HepG2 (cell line): Measurements from ENCODE around the gene PTGIS. TPM values are rescaled to one million over a fixed set of nuclear protein-coding genes. Genes with fewer than 3 reads are reported as not detected.

Experiments
- ATAC-seq: fragments of 200-7000 bp; cut with Tn5 transposase; 3 replicates; pipeline ENCODE4 v1.9.1; 2020; ENCODE audit warnings: mild to moderate bottlenecking, moderate library complexity
- BruUV-seq: library from RNA; stranded (reverse); fragments of 400-500 nt; replicated peaks from 2 replicates; lab custom pipeline; 2021; lab: Mats Ljungman, UMichigan
- CTCF ChIA-PET: fragments of 300-600 bp; formaldehyde crosslinking; extraction: SDS; loops from one replicate; lab custom pipeline; 2021; ENCODE audit warnings: low total read pairs, inconsistent platforms, low intra/inter-chr PET ratio; lab: Yijun Ruan, JAX
- POLR2A ChIA-PET: fragments of 350-600 bp; sonication (Branson Sonifier 250); formaldehyde crosslinking; loops from one replicate; lab custom pipeline; 2020; ENCODE audit warnings: antibody characterized with exemption, inconsistent platforms; lab: Yijun Ruan, JAX
- DNase-seq: peaks from one replicate; pipeline ENCODE4 v3.0.0-alpha.2; 2015; ENCODE audit warnings: low spot score
- FAIRE-seq: peaks from 3 replicates; lab custom pipeline; 2011; peaks lifted over from hg19 to GRCh38; lab: Jason Lieb, UNC
- H2AFZ ChIP-seq: one replicate; pipeline ENCODE4 v1.6.1; 2011; ENCODE audit warnings: low read length, inconsistent platforms
- H3K27ac ChIP-seq: fragments of 300-600 bp; 3 replicates; pipeline ENCODE4 v1.8.0; 2011; ENCODE audit warnings: mixed run types, mild to moderate bottlenecking, mixed read lengths, low read length, inconsistent platforms; ENCODE audit not compliant: insufficient read depth; ENCODE audit errors: extremely low read length
- H3K27me3 ChIP-seq, 2 experiments: fragments of 200-600 bp in 1 of 2; 2 replicates in 1 of 2; 3 replicates in 1 of 2; pipeline versions ENCODE4 v1.6.0 to v1.8.0; 2011; ENCODE audit warnings: low read length in 2 of 2, mild to moderate bottlenecking in 2 of 2, moderate library complexity in 2 of 2, inconsistent platforms in 1 of 2; ENCODE audit not compliant: insufficient read depth in 2 of 2, control insufficient read depth in 1 of 2
- H3K36me3 ChIP-seq, 2 experiments: fragments of 200-600 bp in 1 of 2; replicated peaks in 1 of 2; 2 replicates in 1 of 2; 3 replicates in 1 of 2; pipeline versions ENCODE4 v1.5.1 to v1.8.0; 2011; ENCODE audit warnings: low read length in 2 of 2, inconsistent platforms in 1 of 2; ENCODE audit not compliant: insufficient read depth in 2 of 2, control insufficient read depth in 1 of 2
- H3K4me1 ChIP-seq: 2 replicates; pipeline ENCODE4 v1.5.1; 2012; ENCODE audit warnings: low read length, inconsistent platforms; ENCODE audit not compliant: insufficient read depth
- H3K4me2 ChIP-seq: 2 replicates; pipeline ENCODE4 v1.6.0; 2011; ENCODE audit warnings: low read depth, low read length, inconsistent platforms
- H3K4me3 ChIP-seq, 3 experiments: fragments of 200-600 bp in 1 of 3; sonication (generic), shearing (Covaris generic) in 1 of 3; replicated peaks in 1 of 3; 2 replicates each; pipeline ENCODE4 v1.5.1; 2011 to 2016; ENCODE audit warnings: low read length in 3 of 3, inconsistent platforms in 2 of 3, low read depth in 2 of 3, mild to moderate bottlenecking in 2 of 3, control low read depth in 1 of 3, mixed read lengths in 1 of 3; ENCODE audit not compliant: insufficient read depth in 1 of 3
- H3K79me2 ChIP-seq: one replicate; pipeline ENCODE4 v1.6.1; 2011; ENCODE audit warnings: low read length, inconsistent platforms; ENCODE audit not compliant: insufficient read depth
- H3K9ac ChIP-seq: 2 replicates; pipeline ENCODE4 v1.6.0; 2011; ENCODE audit warnings: mild to moderate bottlenecking, low read depth, low read length, inconsistent platforms; ENCODE audit not compliant: insufficient read depth
- H3K9me3 ChIP-seq: 2 replicates; pipeline ENCODE4 v1.5.1; 2012; ENCODE audit warnings: mild to moderate bottlenecking, low read length
- H4K20me1 ChIP-seq: 2 replicates; pipeline ENCODE4 v1.6.0; 2011; ENCODE audit warnings: inconsistent platforms, mild to moderate bottlenecking, low read length, moderate library complexity; ENCODE audit not compliant: insufficient read depth
- ARNT ChIP-seq: fragments of 450-650 bp; IDR thresholded peaks from 2 replicates; pipeline ENCODE4 v1.6.1; 2017
- HOXA9 ChIP-seq: sonication (generic); formaldehyde crosslinking; IDR thresholded peaks from 2 replicates; pipeline ENCODE4 v1.8.1; 2022; ENCODE audit warnings: missing genetic modification reagents, mild to moderate bottlenecking, moderate library complexity, borderline replicate concordance
- KDM4B ChIP-seq: sonication (generic); formaldehyde crosslinking; IDR thresholded peaks from 2 replicates; pipeline ENCODE4 v1.4.0; 2020; ENCODE audit warnings: missing genetic modification reagents
- MYNN ChIP-seq: sonication (generic); formaldehyde crosslinking; IDR thresholded peaks from 2 replicates; pipeline ENCODE4 v1.4.0; 2020; ENCODE audit warnings: mild to moderate bottlenecking, low read depth, missing genetic modification reagents
- NCOR1 ChIP-seq: fragments of 200-600 bp; sonication (generic); IDR thresholded peaks from 2 replicates; pipeline ENCODE4 v1.7.0; 2017; ENCODE audit warnings: antibody characterized with exemption, low read length, borderline replicate concordance
- NR2F6 ChIP-seq, 2 experiments: IDR thresholded peaks; 2 replicates each; pipeline ENCODE4 v1.6.1; 2016; ENCODE audit warnings: antibody characterized with exemption in 1 of 2, mild to moderate bottlenecking in 1 of 2
- RBAK ChIP-seq: sonication (generic); formaldehyde crosslinking; IDR thresholded peaks from 2 replicates; pipeline ENCODE4 v1.5.1; 2020; ENCODE audit warnings: mild to moderate bottlenecking, missing genetic modification reagents
- TAF15 ChIP-seq: fragments of 200-400 bp; formaldehyde crosslinking; IDR thresholded peaks from one replicate; pipeline ENCODE4 v1.6.1; 2018; ENCODE audit warnings: mild to moderate bottlenecking, low read depth, low read length; ENCODE audit not compliant: poor library complexity, severe bottlenecking
- THYN1 ChIP-seq: sonication (generic); formaldehyde crosslinking; IDR thresholded peaks from 2 replicates; pipeline ENCODE4 v1.8.1; 2023; ENCODE audit warnings: low read depth, mild to moderate bottlenecking, moderate library complexity, missing genetic modification reagents, borderline replicate concordance
- ZBTB38 ChIP-seq: sonication (generic); formaldehyde crosslinking; IDR thresholded peaks from 2 replicates; pipeline ENCODE4 v1.5.1; 2020; ENCODE audit warnings: mild to moderate bottlenecking, missing genetic modification reagents
- ZBTB7A ChIP-seq: sonication (generic); formaldehyde crosslinking; IDR thresholded peaks from 2 replicates; pipeline ENCODE4 v1.8.0; 2022; ENCODE audit warnings: mild to moderate bottlenecking, missing genetic modification reagents
- ZFP1 ChIP-seq: IDR thresholded peaks from 2 replicates; pipeline ENCODE4 v1.6.1; 2016
- ZNF589 ChIP-seq: sonication (generic); formaldehyde crosslinking; conservative IDR thresholded peaks from 2 replicates; pipeline ENCODE4 v1.8.0; 2022; ENCODE audit warnings: mild to moderate bottlenecking, moderate library complexity, missing genetic modification reagents
- WGBS: methylation state at CpG from one replicate; pipeline ENCODE4 v1.1.6; 2017; ENCODE audit warnings: low lambda C conversion rate; 5-methylcytosine and 5-hydroxymethylcytosine counted together
- in situ Hi-C: cut with HindIII; loops from 2 replicates; pipeline ENCODE4 v1.10.0; 2017; ENCODE audit warnings: low pct_unique_long_range_greater_than_20kb; ENCODE audit not compliant: extremely low pct_ligation_motif_present
- intact Hi-C: fragments of 100-400 bp; cut with micrococcal nuclease; formaldehyde crosslinking; loops from one replicate; pipeline ENCODE4 v1.10.0; 2022; ENCODE audit not compliant: unreplicated experiment
- polyA plus RNA-seq, 8 experiments: library from polyadenylated mRNA; depleted of rRNA in 3 of 8; stranded (reverse) in 7 of 8; unstranded in 1 of 8; fragments of >200 nt; fragmentation: Illumina TruSeq in 4 of 8; extraction: Trizol in 4 of 8; gene quantifications; 2 replicates each; pipeline versions ENCODE4 v1.2.1 to v1.2.3, GENCODE V29; 2011 to 2016; ENCODE audit warnings: low read depth in 4 of 8, missing spikeins in 1 of 8, mixed read lengths in 1 of 8; ENCODE audit not compliant: insufficient read depth in 1 of 8
- total RNA-seq, 5 experiments: library from RNA; depleted of rRNA; stranded (reverse); fragments of >200 nt; fragmentation: Illumina TruSeq; extraction: Trizol; gene quantifications; 2 replicates each; pipeline ENCODE4 v1.2.3, GENCODE V29; 2016; ENCODE audit warnings: low read depth in 1 of 5
- TF ChIP-seq, protein P1 (sequence below): IDR thresholded peaks from 2 replicates; pipeline ENCODE4 v1.6.1; 2012; ENCODE audit warnings: low read length, improper control_type of control experiment
- TF ChIP-seq, protein P2 (sequence below): sonication (generic); formaldehyde crosslinking; IDR thresholded peaks from 2 replicates; pipeline ENCODE4 v1.5.1; 2020; ENCODE audit warnings: mild to moderate bottlenecking, missing genetic modification reagents, borderline replicate concordance

PTGIS gene
- total and polyA plus RNA-seq, 2 of the 13 experiments (the other 11 are each of a cell fraction or from before 2014, with no cell fraction given), result not detected

DNA sequence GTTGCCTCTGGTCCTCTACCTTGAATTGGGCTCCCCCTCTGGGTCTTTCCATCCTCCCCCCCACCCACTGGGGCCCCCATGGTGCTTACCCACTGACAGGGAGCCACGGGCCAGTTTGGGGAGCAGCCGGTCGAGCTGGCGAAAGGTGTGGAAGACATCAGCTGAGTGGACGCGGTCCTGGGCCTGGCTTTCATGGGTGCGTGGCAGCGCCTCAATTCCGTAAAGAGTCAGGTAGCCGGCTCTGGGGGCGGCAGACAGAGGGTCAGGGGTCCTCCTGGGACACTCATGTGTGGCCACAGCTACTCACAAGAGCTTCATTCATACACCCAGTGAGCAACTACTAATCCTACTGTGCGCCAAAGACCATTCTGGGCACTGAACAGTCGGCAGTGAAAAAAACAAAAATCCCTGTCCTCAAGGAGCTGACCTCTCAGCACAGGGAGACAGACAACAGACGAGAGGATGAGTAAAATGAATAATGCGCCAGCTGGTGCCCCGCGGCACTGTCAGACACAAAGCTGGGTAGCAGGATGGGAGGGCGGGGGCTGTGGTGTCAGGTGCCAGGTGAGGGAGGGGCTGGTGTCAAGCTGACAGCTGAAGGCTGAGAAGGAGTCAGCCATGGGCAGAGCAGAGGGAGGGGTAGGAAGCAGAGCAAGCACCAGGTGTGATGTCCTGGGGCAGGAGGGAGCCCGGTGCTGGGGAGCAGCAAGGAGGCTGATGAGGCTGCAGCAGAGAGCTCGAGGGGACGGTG, 28.3 kb downstream of the PTGIS start:
- WGBS, result 57% methylated on average over 21 of the region's 21 CpGs
- Histone ChIP-seq H4K20me1 (no peaks in the 10 kb centered on the region), H3K9ac (no peak overlapping the region), H3K36me3 (no peaks in the 10 kb centered on the region), H3K27me3 (peaks cover 5 to 19% of the 10 kb centered on the region in 2 experiments; a peak in 3 of 5 replicates), H2AFZ (no peak overlapping the region), H3K27ac (no peak overlapping the region), H3K9me3 (no peaks in the 10 kb centered on the region), H3K79me2 (no peaks in the 10 kb centered on the region), H3K4me2 (no peak overlapping the region), H3K4me1 (peaks cover 13% of the 10 kb centered on the region), H3K4me3 (no peak overlapping the region)
- intact Hi-C loops, result loop anchor here (2.0 kb wide), 1 partner anchor 349 kb away; no protein-coding TSS in a partner anchor
- POLR2A ChIA-PET, result interaction anchor here (1.1 to 1.2 kb wide), 2 partner anchors 71 to 275 kb away, joined by 3 read pairs; no protein-coding TSS in a partner anchor
- ATAC-seq (no peak), DNase-seq (no peak), FAIRE-seq (no peak)
- CTCF ChIA-PET, result interaction anchor here (1.5 to 6.3 kb wide), 2 partner anchors 69 kb away, joined by 5 to 282 read pairs; no protein-coding TSS in a partner anchor
- BruUV-seq, result no TSS peak
- no peak for TF ChIP-seq NR2F6 (IDR thresholded peaks at IDR 0.05)
- no peak for TF ChIP-seq NR2F6 (CRISPR knock-in tag; IDR thresholded peaks at IDR 0.05)
- TF ChIP-seq, protein P1, sequence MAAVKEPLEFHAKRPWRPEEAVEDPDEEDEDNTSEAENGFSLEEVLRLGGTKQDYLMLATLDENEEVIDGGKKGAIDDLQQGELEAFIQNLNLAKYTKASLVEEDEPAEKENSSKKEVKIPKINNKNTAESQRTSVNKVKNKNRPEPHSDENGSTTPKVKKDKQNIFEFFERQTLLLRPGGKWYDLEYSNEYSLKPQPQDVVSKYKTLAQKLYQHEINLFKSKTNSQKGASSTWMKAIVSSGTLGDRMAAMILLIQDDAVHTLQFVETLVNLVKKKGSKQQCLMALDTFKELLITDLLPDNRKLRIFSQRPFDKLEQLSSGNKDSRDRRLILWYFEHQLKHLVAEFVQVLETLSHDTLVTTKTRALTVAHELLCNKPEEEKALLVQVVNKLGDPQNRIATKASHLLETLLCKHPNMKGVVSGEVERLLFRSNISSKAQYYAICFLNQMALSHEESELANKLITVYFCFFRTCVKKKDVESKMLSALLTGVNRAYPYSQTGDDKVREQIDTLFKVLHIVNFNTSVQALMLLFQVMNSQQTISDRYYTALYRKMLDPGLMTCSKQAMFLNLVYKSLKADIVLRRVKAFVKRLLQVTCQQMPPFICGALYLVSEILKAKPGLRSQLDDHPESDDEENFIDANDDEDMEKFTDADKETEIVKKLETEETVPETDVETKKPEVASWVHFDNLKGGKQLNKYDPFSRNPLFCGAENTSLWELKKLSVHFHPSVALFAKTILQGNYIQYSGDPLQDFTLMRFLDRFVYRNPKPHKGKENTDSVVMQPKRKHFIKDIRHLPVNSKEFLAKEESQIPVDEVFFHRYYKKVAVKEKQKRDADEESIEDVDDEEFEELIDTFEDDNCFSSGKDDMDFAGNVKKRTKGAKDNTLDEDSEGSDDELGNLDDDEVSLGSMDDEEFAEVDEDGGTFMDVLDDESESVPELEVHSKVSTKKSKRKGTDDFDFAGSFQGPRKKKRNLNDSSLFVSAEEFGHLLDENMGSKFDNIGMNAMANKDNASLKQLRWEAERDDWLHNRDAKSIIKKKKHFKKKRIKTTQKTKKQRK, result no peak
- no peak for TF ChIP-seq NCOR1
- TF ChIP-seq ZNF589 (CRISPR knock-in tag), result no peak
- TF ChIP-seq HOXA9 (CRISPR knock-in tag), result no peak
- no peak for TF ChIP-seq THYN1 (CRISPR knock-in tag)
- no peak for TF ChIP-seq ZBTB7A
- no peak for TF ChIP-seq KDM4B (CRISPR knock-in tag)
- TF ChIP-seq ZFP1 (CRISPR knock-in tag), result no peak
- no peak for TF ChIP-seq TAF15
- TF ChIP-seq MYNN, result no peak
- no peak for TF ChIP-seq ZBTB38 (CRISPR knock-in tag)
- TF ChIP-seq RBAK (CRISPR knock-in tag), result no peak
- TF ChIP-seq, protein P2, sequence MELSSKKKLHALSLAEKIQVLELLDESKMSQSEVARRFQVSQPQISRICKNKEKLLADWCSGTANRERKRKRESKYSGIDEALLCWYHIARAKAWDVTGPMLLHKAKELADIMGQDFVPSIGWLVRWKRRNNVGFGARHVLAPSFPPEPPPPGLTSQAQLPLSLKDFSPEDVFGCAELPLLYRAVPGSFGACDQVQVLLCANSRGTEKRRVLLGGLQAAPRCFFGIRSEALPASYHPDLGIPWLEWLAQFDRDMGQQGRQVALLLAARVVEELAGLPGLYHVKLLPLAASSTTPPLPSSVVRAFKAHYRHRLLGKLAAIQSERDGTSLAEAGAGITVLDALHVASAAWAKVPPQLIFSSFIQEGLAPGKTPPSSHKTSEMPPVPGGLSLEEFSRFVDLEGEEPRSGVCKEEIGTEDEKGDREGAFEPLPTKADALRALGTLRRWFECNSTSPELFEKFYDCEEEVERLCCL, result no peak
- TF ChIP-seq ARNT, result no peak
- in situ Hi-C loops, result loop anchor here (5.0 kb wide), 2 partner anchors 68 to 308 kb away; no protein-coding TSS in a partner anchor
